CD4-positive, alpha-beta T cell treated with Interleukin-6 at 100 ng/mL for 8 hours (primary cell): ENCODE measurements around the gene RFX8.
"Not testable (repeated sequence)": the region's sequence is repeated elsewhere in the genome, so short reads cannot be mapped to it uniquely, and the experiment has no call there.

Experiments used
- DNase-seq: peaks from one replicate; pipeline ENCODE4 v3.0.0-alpha.2; 2020; ENCODE audit warnings: mixed read lengths, low spot score

Gene RFX8

DNA sequence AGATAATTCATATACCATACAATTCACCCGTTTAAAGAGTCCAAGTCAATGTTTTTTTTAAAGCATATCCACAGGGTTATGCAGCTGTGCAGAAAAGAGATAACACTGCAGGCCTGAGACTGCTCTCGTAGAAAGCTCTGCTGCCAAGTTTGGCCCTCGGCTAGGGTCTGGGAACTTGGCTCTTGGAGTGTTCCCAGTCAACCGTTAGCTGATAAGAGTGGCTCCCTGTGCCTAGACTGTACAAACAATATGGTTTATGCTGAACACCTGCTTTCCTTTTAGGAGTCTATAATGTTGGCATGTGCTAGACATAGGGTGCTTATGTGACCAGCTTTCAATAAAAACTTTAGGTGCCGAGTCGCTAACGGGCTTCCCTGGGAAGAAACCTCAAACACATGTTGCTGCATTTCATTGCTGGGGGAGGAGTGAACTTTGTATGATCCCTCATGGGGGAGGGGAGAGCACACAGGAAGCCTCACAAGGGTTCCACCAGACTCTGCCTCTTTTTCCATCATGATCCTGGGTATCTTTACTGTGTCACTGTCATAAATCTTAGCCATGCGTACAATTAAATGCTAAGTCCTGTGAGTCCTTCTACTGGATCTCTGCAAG lies 34.7 kb downstream of the RFX8 start:
- DNase-seq, result no peak

DNA sequence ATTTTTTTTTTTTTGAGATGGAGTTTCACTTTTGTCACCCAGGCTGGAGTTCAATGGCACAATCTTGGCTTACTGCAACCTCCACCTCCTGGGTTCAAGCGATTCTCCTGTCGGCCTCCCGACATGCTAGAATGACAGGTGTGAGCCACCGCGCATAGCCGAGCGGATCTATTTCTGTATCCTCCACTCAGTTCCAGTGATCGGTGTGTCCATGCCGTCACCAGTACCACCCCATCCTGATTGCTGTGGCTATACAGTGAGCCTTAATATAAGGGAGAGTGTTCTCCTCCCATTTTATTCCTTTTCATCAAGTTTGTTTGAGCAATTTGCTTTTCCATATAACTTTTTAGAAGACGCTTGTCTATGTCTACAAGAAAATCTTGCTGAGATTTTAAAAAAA lies 35.2 kb downstream of the RFX8 start:
- DNase-seq, result no peak

DNA sequence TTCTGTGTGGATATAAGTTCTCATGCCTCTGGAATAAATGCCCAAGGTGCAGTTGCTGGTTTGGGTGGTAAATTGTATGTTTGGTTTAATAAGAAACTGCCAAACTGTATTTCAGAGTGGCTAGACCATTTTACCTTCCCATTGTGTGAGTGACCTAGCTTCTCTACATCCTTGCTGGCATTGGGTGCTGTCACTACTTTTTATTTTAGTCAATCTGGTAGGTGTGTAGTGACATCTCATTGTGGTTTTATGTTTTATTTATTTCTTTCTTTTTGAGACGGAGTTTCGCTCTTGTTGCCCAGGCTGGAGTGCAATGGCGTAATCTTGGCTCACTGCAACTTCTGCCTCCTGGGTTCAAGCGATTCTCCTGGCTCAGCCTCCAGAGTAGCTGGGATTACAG lies 36.4 kb downstream of the RFX8 start:
- not testable (repeated sequence) for DNase-seq

DNA sequence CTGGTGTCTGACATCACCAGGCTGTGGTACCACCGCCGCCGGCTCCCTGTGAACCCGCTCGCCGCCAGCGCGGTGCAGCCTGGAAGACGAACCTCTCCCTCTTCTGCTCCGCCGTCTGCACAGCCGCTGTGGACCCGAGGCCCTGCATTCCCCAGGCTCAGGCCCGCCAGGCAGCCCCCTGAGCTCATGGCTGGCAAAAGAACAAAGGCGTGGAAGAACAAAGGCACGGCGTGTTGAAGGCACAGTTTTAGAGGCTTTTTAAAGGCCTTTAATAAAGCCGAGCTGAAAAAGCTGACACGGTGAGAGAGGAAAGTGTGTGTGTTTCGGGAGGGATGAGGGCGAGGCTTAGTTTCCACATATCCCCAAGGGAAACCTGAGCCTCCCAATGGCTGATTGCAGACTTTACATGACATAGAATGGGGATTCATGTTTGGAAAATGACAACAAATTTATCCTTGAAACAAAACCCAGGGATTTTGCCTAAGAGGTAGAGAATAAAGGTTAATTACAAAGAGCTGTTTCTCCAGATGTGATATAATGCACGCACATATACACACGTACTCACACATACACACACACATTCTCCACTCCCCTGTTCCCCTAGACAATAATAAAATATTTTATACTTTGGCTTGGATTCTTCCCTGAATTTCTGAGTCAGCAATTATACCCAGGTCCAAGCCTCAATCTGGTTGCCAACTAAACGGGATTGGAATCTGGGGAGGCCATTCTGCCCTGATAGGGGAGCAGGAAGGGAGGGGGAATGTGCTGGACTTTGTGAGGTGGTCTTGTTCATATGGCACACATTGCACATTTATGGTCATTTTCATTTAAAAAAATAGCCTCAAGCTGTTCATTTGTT lies 39.7 kb downstream of the RFX8 start:
- no peak for DNase-seq

DNA sequence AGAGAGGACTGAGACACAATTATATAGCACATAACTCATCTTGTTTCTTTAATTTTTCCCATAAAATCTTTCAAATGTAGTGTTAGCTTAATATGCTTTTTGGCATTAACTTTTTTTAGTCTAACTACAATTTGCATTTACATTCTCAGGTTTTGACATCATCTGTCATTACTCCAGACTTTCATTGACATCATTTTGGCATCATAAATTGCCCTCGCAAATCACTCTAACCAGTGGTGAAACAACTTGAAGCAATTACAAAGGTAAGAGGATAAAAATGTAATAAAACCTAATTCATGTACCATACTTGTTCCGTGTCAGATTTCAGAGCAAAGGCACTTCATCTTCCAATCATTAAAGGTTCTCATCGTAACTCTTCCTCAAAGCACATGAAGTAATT lies 41.4 kb downstream of the RFX8 start:
- DNase-seq, result no peak

DNA sequence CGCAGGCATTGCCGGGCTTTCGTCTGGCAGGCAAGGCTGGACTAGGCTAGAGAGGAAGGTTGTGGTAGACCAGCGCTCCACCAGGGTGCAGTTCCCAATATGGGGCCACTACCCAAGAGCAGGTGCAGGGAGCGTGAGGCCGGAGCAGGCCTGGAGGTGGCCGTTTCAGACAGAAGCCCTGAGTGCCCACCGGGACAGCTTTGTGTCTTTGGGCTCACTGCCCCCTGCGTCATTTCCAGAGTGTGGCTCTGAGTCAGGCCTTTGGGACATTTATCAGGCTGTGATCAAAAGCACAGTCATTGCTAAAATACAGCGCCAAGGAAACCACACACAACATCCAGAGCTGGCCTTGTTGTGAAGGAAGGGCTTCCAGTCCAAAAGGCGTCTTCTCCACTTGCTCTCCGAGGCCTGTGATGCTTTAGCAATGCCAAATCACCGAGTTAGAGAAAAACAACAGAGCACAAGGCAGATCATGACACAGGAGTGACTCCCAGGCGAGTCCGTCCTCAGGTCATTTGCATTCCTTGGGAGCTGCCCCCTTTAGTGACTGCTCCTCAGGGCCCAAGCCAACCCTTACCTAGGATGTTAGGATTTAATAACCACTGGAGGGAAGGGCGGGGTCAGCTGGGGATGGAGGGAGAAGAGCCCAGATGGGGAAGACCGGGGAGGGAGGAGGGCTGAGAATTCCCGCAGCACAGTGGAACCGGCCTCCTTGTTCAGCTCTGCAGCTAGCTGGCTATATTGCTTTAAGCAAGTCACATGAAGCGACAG lies 42.3 kb downstream of the RFX8 start:
- DNase-seq, result no peak

DNA sequence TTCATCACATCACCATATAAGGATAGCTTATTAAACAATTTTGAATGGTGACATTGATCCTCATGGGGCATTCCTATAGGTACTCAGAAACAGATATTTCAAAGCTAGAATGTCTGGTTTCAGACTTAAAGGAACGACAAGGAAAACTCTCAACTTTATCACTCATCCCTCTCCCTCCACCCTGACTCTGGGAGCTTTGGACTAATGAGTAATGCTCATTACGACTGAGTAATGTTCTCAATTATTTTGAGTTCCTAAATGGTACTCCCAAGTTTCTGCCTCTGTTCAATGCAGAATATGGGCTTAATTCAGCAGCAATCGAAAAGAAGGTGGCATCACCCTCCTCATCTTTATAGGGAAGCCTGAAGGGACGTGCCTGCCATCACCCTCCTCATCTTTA lies 43.4 kb downstream of the RFX8 start:
- DNase-seq, result no peak

DNA sequence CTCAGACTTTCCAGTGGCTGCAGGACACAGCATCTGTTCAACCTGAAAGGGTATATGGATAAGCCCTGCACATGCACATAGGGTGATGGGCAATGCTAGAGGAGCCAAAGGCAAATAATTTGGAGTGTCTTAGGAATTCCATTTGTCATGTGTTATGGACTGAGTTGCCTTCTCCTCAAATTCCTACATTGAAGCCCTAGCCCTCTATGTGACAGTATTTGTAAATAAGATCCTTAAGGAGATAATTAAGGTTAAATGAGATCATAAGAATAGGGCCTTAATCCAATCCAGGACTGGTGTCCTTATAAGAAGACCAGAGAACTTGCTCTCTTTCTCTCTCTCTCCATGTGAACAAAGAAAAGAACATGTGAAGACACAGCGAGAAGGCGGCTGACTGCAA lies 44.8 kb downstream of the RFX8 start:
- no peak for DNase-seq

DNA sequence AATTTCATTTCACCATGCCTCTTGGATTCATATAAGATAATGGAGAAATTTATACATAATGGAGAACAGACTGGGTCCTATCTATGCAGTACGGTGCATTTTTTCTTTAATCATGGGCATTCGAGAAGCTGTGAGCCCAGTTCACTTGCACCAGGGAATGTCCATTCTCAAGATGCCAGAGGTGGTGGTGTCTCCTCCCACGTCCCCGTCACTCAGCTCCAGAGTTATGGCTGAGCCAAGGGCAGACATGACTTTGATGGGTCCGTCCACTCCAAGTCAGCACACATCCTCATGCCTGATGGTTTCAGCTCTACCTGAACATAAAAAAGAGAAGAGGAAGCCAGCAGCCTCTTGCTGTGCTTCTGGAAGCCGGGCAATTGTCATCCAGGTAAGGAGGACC lies 45.5 kb downstream of the RFX8 start:
- DNase-seq, result no peak

DNA sequence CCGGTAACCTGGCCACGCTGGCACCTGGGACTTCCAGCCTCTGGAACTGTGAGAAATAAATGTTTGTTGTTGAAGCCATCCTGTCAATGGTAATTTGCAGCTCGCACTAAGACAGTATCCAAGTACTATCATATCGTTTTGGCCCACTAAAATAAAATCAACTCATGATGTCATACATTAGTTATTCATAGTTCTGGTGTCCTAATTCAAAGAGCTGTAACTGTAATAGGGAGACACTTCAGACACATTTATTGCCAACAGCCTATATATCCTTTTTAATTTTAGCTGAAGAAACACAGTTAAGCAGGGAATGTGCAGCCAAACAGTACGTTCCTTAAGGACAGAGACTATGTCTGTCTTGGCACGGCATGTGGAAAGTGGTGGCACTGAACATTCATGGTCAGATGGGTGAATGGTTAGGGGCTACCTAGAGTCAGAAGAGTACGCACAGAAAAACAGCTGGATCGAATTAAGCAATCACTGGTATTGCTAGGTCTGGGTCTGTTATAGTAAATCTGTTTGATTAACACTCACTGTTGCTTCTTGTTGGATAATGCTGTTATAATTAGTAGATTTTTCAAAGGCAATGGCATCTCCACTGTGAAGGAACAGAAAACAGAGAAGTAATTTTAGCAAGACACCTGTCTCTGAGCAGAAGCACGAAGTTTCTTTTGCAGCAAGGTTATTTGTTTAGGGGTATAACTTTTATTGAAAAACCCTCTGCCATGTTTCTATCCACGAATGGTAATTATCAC lies 46.3 kb downstream of the RFX8 start:
- no peak for DNase-seq

DNA sequence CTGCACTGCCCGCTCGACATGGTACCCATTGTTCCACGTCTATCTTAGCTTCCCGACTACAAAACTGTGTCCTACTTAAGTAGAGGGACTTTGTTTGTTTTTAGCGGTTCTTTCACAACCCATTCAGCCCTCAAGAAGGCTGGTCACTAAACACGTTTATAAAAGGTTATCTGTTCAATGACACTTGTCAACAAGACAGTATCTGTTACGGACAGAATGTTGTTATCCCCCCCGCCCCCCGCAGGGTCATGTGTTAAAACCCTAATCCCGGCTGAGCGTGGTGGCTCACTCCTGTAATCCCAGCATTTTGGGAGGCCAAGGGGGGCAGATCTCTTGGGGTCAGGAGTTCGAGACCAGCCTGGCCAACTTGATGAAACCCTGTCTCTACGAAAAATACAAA lies 47.2 kb downstream of the RFX8 start:
- no peak for DNase-seq

DNA sequence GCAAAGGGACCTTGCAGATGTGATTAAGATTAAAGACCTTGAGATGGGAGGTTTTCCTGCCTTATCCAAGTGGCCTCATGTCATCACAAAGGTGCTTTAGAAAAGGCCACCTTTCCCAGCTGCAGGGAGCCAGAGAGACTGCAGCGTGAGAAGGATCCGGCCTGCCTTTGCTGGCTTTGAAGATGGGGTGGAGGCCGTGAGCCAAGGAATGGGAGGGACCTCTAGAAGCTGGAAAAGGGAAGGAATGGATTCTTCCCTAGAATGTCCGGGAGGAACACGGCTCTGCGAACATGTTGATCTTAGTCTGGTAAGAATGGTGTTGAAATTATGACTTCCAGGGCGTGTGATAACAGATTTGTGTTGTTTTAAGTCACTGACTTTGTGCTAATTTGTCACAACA lies 47.7 kb downstream of the RFX8 start:
- DNase-seq, result no peak

DNA sequence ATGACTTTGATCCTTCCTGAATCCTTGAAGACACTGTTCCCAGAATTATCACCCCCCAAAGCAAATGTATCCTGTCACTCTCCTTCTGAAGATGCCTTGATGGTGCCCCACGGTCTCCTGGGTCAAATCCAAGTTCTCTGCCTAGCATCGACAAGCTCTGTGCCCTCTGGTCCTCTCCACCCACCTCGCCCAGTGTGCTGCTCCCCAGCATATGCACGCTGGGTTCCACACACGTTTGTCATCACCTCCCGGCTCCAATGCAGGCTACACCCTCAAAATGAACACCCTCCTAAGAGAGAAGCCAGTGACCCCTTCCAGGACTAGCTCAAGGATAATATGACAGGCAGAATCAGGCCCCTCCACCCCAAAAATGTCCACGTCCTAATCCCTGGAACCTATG lies 48.1 kb downstream of the RFX8 start:
- DNase-seq, result no peak

DNA sequence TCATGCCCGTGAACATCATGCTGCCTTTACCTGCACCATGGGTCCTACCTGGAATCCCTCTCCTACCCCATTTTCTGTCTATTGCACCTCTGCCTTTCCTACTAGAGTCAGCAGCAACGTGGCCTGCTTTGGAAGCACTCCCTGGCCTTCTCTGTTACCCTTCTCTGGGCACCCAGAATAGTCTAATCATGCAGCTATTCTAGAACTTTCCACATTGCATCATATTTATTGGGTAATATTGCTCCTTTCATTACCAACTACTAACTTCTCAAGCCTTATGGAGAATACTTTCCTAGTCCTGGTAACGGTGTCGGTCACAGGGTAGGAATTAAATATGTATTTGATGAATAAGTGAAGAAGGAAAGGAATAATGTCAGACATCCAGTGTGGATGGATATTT lies 54.3 kb downstream of the RFX8 start:
- DNase-seq, result no peak

DNA sequence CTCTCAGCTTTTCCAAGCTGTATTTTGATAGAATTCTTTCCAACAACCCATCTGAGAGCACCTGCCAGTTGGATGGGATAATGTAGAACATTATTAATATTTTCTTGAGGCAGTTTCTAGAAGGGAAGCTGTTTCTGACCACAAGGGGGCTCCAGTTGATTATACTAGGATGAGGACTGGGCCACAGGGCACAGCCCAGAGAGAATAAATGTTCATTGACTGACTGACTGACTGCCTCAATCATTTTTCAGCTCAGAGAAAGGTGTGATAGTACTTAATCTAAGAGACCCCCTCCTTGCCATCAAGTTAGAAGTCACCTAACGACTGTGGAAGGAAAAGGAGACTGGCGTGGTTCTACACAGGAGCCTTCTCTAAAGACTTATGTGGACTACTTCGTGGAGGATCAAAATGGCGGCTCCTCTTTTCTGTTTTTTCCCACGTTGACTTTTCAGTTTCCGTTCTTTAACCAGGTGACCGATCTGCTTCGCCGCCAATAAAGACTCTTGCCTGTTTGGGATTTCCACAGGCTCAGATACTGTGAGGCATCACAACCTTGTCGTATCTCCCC lies 55.7 kb downstream of the RFX8 start:
- peak; percentile 67 for DNase-seq

DNA sequence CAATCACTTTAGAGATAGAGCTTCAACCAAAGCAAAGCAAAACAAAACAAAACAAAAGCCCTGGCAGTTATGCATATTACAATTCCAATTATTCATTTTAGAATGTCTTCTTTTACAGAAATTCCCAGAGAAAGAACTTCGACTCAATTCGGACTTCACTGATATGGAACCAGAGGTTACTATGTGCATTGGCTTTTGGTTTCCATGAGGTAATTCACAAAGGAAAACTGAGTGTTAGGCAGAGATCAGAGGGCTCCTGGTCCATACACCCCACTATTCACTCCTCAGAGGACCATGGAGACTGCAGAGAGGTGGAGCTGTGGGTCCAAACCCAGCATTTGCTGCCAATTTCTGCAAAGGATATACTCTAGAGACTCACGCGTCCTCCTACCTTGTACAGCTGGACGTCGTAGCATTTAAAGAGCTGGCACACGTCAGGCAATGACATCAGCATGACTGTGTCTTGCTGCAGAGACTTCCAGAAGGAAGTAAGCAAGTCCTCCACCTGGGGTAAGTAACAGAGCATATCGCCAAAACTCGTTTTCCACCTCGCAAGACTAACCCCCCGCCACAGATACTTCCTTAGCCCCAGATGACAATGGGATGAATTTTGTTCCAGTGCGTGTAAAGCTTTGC lies 56.3 kb downstream of the RFX8 start:
- DNase-seq, result no peak

DNA sequence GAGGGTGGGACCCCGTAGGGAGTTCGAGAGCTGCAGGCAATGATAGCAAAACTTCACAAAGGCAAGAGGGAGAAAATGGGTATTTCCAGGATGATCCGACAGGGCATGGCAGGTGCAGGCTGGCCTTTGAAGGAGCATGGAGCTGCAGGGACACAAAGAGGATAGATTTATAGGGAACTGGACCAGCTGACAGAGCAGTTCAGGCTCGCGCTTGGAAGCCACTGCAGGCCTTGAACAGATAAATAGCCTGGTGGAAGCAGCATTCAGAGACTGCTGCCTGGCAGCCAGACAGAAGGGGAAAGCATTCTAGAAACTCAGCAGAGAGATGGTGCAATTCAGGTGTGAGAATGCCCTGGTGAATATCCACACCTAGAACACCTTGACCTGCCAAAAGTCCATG lies 58.3 kb downstream of the RFX8 start:
- DNase-seq, result no peak

DNA sequence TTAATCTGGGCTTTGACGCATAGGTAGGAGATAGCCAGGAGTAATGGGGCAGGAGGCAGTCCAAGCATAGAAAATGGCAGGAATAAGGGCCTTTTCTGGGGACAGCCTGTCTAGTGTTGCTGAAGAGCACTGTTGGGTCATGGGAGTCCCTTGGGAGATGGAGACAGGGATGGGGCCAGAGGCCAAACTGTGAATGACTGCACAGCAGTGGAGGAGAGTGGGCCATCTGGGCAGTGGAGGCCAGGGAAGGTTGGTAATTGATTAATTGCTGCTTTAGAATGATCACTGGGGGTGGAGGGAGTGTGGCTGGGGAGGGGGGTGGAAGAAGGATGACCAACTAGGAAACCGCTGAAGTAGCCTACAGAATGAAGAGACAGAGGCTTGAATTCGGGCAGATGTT lies 59.0 kb downstream of the RFX8 start:
- DNase-seq, result no peak

DNA sequence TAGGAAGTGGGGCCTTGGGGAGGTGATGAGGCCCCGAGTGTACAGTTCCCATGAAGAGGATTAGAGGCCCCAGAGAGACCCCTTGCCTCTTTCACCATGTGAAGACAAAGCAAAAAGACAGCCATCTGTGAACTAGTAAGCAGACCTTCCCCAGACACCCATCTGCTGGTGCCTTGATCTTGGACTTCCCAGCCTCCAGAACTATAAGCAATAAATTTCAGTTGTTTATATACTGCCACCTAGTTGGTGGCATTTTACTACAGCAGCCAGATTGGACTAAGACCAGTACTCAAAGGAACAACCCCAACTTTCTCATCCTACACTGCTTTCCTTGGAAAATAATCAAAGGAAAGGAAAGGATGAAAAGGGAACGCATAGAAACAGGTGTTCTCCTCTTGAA lies 59.7 kb downstream of the RFX8 start:
- no peak for DNase-seq

DNA sequence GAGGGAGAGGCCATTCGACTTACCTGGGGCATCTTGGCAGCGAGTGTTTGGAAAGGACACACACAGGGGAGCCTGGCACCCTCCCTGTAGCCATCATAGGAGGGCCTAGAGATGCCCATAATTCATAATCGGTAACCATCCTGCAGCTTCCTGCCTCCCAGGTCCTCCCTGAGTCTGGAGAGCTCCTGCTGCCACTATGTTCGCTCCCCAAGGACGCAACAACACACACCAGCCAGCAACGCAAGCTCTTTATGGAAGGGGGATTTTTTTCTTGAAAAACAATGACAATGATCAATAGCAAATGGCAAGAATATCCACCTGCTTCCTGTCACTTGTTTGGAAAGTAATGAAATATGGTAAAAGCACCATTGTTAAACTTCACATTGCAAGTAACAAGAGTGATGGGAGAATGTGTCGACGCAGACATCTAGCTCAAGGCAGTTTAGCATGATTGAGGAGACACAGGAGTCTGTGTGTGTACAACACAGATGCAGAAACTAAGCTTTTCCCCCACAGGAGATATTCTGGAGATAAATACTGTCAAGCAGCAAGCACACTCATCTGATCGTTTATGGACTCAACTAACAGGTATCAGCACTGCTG lies 62.7 kb downstream of the RFX8 start:
- DNase-seq, result no peak

DNA sequence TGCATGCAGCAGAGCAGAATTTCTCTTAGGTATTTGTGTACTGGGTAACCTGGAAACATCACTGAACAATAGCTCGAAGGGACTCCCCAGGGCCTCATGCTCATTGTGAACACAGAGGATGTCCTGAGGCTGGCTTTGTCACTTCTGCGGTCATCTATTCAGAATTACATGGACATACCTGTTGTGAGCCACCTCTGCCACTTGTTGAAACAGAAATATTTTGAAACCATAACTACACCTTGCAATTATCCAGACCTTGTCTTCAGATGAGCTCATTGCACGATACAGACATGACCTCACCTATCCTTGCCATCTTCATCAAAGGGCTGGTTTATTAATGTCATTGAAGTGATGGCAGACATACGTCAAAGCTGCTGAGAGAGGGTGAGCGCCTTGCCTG lies 64.2 kb downstream of the RFX8 start:
- no peak for DNase-seq
